Right ventricle myocardium superior (tissue), 1 donor: Measurements from ENCODE around the gene HTR3B. TPM values are rescaled to one million over a fixed set of nuclear protein-coding genes. Genes with fewer than 3 reads are reported as not detected.

Experiments
- total RNA-seq: library from RNA; stranded (reverse); fragmentation: NEBNext Ultra II Directional; extraction: Animal tissue kit (Norgen Biotek cat#: 25700); gene quantifications from one replicate; pipeline ENCODE4 v1.2.1, GENCODE V29; 2021
- donor health status: DM: no; HTN: yes; CAD: no; lungs with severe emphysema.

HTR3B gene
- total RNA-seq, 1 donor from 2014 or later, result not detected

Other genes starting within 250 kb of the HTR3B start
- gene TMPRSS5, start 198.5 kb upstream of the HTR3B start, total RNA-seq, result 1.3 TPM
- gene ZW10, start 131.1 kb upstream of the HTR3B start, total RNA-seq, result 8.4 TPM
- not detected for gene CLDN25, start 125.0 kb upstream of the HTR3B start, total RNA-seq
- 136 TPM for gene USP28, start 29.2 kb upstream of the HTR3B start, total RNA-seq
- gene HTR3A, start 70.3 kb downstream of the HTR3B start, total RNA-seq, result not detected
- 64.8 TPM for gene ZBTB16, start 154.9 kb downstream of the HTR3B start, total RNA-seq